ENCODE results near the gene TMEM132C.
"Not testable (repeated sequence)": the region's sequence is repeated elsewhere in the genome, so short reads cannot be mapped to it uniquely, and the experiment has no call there.

TMEM132C gene

DNA sequence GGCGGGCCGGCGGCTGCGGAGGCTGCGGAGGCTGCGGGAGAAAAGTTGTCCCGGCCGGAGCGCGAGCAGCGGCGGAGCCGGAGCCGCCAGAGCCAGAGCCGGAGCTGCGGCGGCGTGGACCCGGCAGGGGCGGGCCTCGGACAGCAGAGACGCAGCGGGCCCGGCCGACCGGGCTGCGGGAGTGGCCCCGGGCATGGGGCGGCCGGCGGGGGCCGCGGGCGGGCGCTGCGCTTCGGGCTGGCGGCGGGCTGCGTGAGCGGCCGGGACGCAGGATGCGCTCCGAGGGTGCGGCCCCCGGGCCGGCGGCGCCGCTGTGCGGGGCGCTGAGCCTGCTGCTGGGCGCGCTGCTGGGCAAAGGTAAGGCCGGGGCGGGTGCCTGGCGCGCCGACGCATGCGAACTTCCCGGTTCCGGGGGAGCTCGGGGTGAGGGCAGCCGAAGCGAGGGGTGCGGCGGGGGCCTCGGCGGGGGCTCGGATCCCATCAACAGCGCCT, at the start of gene TMEM132C:
TSS of gene TMEM132C (plus strand) at position 40 of the 492 bp plus-strand sequence. CDS start at position 273, 233 bp downstream.
- no peak for DNase-seq (ENCODE audit: low spot score)

DNA sequence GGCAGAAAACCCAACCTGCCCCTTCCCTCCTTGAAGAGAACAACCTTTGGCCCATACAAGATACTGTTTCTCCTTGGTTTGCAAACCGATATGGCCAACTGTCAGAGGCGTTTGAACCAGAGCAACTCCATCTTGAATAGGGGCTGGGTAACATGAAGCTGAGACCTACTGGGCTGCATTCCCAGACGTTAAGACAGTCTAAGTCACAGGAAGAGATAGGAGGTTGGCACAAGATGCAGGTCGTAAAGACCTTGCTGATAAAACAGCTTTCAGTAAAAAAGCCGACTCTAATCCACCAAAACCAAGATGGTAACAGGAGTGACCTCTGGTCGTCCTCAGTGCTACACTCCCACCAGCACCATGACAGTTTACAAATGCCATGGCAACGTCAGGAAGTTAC, 42.7 kb upstream of the TMEM132C start:
- no peak for DNase-seq (ENCODE audit: low spot score)

DNA sequence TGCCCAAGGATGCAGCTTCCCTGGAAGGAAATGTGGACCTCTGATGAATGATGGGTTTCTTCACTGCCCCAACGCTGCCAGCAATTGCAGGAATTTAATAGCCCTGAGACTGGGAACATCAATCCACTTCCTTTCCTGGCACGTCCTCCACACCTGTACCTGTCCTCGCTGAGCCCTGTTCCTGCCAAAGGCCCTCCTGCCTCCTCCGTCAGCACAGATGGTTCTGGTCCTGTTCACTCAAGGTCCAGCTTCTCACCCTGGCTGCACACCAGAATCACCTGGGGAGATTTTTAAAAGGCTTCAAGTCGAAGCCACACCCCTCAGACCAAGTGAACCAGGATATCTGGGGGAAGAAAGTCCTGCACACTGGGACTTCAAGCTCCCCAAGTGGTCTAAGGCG, 38.4 kb upstream of the TMEM132C start:
- DNase-seq (ENCODE audit: low spot score): no peak

DNA sequence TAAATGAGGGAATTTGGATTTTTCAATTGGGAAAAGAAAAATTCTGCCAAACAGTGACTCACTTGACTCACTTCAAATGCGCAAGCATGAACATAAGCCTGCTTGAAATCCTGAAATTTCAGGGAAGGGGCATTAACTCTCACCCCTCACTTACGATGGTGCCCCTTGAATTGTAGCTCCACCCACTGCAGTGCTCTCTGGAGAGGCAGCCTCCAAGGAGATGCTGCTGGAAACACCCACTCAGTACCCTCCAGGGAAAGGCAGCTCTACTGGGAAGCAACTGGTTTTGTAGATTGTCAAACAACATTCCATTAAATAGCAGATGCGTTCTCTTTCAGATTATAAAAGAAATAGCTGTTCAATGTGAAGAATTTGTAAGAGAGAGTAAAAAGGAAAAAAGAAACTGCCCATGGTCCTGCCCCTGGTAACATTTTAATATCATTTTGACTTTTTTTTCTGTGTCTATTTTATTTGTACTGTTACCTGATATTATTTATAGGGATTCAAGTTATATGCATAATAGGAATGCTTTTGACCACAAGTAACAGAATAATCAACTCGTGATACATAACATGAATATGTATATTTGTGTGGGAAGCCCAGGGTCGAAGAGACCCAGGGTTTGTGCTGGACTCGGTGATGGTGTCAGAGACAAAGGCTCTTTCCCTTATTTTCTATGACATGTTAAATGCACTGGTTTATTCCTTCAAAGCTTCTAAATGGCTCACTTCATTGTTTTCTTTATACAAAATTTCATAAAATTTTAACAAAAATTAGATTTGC, 31.1 kb upstream of the TMEM132C start:
- no peak for DNase-seq (ENCODE audit: low spot score)

DNA sequence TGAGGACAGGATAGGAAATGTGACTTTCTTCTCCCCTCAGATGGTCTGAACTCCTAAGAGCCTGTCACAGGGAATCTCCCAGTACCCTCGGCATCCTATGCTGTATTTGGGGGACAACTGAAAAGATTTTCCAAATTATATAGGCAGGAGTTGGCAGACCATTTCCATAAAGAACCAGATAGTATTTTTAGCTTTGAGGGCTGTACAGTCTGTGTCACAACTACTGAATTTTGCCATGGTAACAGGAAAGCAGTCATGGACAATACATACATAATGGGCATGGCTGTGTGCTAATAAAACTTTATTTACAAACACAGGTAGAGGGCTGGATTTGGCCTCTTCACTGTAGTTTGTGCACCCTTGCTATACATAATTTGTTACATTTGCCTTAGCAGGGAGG, 30.4 kb upstream of the TMEM132C start:
- no peak for DNase-seq (ENCODE audit: low spot score)

DNA sequence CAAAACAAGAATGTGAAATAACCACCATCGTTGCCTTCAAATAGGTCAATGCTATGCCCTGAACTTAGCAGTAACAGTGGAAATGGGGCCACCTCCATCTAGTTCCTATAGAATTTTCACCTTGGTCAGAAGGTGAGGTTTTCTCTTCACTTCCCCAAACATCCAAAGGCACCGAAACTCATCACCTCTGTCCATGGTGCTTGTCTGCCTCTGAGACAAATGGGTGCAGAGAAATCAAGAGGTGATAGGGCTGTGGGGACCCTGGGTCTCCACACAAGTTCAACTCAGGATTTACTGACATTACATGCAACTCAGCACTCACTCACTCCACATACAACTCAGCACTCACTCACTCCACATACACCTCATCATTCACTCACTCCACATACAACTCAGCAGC, 26.2 kb upstream of the TMEM132C start:
- no peak for DNase-seq (ENCODE audit: low spot score)

DNA sequence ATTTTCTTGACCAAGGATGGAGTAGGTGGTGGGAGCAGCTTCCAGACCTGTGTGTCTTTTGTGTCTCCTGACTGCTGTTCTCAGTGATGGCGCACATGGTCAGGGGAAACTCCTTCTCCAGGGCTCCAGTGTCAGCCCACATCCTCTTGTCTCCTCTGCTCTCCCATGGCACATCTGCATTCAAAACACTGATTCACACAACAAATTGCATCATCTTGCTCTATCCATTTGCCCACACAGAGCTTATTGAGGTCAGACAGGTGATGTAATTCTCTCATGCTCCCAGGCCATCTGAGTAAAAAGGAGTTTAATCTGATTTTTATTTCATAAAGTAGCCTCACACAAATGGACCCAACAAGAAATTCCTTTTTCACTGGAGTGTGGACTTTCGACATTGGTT, 21.8 kb upstream of the TMEM132C start:
- no peak for DNase-seq (ENCODE audit: low spot score)

DNA sequence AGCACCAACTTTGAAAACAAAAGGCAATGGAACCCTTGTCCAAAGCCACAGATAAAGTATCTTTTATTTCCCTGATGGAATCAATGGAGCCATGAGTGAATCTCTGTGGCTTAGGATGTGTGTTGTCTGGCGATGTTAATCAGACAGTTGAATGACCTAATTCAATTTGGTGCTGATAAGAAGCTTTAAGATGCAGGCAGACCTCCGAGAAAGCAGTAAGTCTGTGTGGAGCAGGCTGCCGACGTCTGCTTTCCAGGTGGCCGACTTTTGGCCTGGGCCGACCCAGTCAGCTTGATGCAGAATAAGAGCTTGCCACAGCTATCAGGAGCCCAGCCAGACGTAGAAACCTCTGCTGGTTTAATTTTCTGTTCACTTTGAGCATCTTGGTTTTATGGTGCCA, 21.1 kb upstream of the TMEM132C start:
- DNase-seq (ENCODE audit: low spot score): no peak

DNA sequence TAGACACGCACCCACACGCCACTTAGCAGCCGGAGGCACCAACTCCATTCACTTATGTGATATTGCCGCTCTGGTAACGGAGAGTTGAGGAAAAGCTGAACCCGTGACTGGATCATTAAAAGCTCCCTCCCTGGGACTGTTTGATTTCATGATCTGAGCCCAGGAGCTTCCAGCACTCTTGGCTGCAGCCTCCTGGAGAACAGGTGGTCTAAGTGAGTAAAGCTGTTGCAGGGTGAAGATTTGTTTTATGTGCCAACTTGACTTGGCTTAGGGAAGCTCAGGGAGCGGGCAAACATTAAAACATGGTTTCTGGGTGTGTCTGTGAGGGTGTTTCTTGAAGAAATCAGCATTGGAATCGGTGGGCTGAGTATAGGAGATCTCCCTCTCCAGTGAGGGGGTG, 16.9 kb upstream of the TMEM132C start:
- no peak for DNase-seq (ENCODE audit: low spot score)

DNA sequence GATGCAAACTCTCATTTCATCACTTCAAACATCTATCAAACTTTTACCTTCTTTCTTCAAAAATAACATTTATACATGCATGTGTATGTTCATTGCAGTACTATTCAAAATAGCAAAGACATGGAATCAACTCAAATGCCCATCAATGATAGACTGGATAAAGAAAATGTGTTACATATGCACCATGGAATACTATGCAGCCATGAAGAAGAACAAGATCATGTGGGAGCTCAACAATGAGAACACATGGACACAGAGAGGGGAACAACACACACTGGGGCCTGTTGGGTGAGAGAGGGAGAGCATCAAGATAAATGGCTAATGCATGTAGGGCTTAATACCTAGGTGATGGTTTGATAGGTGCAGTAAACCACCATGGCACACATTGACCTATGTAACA, 13.1 kb upstream of the TMEM132C start:
- DNase-seq (ENCODE audit: low spot score): not testable (repeated sequence)

DNA sequence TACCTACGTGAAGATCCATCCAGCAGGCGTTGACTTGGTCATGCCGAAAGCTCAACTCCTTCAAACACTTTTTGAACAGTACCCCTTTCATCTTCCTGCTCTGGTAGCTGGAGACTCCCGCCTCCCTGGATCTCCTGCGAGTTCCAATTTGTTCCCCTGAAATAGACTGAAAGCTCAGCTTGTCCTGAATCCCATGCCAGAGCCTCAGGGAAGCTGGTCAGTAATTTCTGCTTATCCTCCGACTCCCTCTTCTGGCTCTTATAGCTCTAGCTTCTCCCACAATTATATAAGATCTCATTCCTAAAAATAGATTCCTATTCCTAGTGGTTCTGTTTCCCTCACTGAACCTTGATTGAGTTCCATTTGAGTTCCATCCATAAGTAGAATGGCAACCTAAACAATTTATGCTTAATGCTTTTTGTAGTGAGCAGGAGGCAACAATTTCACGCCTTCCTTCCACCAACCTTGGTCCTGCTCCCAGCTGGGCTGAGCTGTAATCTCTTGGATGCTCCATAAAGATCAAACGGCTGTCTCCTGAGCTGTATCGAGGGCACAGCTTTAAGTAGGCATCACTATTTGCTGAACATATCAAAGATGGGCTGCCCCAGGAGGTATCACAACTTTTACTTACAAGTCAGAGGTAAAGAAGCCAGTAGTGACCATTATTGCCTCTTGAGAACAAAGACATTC, 8.0 kb upstream of the TMEM132C start:
- DNase-seq (ENCODE audit: low spot score): no peak

DNA sequence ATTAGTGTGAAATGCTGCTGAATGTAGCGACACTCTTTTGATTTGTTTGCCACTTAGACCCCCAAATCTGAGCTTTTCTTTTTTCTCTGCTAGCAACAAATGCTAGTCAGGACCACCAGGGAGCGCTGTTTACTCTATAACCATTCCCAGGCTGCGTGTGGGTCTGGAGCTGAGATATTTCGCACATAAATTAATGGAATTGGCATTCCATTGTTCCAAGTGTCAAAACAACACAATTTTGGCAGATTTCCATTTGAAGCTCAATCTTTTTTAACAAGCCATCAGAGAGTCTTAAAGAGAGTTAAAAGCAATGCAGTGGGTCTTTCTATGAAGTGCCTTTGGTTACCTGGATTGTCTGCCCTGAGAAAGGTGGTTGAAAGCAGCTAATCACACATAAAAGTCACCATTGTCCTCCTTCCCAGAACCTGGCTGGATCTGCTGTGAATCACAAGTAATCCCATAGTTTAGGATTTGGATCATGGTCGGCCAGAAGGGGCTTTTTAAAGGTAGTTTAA, 7.4 kb upstream of the TMEM132C start:
- DNase-seq (ENCODE audit: low spot score): peak; percentile 47

DNA sequence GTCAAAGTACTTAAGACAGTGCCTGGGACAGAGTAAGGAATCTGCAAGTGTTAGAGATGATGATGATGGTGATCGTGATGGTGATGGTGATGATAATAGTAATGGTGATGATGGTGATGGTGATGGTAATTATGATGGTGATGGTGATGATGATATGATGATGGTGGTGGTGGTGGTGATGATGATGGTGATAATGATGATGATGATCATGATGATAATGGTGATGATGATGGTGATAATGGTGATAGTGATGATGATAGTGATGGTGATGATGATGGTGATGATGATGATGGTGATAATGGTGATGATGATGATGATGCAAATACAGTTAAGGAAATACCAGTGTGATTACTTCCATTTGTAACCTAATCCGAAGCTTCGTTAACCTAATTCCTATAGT, 5.2 kb upstream of the TMEM132C start:
- no peak for DNase-seq (ENCODE audit: low spot score)

DNA sequence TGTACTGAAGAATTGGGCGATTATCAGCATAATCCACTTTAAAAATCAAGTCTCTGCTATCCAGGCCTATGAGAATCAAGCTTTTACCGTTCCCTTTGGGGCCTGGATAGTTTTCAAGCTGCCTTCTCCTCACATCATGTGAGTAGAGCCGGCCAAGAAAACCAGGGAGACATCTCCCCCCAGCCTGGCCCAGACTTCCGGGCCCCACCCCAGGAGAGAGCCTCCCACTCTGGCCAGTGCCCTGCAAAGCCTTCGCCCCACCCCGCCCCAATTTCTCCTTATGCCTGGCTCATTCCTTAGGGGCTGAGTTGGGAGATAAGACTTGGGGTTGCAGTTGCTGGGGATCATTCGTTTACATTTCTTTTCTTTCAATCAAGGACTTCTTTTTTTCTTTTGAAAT, 1.4 kb upstream of the TMEM132C start:
- no peak for DNase-seq (ENCODE audit: low spot score)

DNA sequence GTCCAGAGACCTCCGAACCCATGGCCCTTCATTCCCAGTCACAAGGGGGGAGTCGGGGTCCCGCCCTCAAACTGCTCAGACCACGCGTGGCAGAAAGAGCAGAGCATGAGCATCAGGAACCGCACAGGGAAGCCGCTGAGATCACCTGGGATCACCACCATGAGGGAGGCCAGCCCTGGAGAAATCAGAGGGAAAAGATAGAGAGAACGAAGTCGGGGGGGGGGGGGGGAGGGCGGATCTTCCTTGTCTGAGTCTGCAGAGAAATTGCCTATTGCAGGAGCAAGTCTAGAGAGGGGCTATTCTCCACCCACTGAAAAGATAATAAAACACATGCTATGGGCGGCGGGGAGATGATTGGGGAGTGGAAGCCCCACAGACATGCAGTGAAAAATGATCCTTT, 884 bp upstream of the TMEM132C start:
- no peak for DNase-seq (ENCODE audit: low spot score)

DNA sequence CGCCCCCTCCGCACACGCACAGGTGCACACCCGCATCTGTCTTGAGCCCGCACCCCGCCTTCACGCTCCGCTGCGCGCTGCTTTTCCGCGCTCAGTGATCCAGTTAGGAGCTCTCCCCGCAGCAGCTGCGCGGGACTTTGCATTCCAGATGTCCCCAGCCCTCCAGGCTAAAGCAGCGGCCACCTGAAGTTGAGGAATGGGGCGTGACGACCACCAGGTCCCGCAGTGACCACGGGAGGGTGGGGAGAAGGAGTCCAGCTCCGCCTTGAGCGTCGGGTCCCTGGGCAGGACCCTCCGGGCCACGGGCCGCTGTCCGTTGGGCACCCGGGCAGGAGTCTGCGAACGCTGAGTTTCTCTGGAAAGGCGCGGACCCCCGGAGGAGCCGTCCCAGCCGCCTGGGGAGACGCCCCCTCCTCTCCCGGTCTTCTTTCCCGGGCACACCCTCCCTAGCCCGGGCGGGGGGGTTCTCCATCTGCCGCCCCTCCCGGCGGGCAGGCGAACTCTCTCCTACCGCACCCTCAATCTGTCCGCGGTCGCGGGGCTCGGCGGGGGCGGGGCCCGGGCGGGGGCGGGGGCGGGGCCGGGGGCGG, 334 bp upstream of the TMEM132C start:
- DNase-seq (ENCODE audit: low spot score): no peak

DNA sequence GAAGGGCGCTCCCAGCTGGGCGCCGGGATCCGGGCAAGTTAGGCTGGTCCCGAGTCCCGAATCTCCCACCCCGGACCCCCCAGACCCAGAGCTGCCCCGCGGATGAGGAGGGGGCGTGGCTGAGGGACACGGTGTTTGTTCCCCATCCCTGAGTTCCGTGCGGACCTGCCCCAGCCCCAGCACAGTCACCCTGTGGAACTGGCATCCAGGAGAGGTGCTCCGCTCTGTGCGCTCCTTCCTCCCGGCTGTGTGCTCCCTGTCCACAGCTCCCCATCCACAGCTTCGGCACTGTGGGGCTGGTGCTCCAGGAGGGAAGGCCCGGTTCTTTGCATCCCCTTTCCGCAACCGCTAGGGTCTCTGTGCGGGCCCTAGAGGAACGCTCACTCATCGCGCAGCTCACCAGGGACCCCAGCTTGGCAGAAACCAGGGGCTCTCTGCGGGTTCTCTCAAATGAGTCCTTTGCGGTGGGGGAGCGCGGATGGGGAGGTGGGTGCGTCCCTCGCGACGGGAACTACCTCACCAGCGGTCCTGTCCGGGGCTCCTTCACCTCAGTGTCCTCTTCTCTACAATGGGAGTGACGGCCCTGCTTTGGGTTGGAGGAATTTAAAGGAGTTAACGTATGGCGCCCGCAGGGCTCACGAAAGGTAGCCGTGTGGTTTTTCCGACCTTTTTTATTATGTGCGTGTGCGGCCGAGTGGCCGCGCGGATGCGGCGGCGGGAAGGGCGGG, 845 bp downstream of the TMEM132C start:
- no peak for DNase-seq (ENCODE audit: low spot score)

DNA sequence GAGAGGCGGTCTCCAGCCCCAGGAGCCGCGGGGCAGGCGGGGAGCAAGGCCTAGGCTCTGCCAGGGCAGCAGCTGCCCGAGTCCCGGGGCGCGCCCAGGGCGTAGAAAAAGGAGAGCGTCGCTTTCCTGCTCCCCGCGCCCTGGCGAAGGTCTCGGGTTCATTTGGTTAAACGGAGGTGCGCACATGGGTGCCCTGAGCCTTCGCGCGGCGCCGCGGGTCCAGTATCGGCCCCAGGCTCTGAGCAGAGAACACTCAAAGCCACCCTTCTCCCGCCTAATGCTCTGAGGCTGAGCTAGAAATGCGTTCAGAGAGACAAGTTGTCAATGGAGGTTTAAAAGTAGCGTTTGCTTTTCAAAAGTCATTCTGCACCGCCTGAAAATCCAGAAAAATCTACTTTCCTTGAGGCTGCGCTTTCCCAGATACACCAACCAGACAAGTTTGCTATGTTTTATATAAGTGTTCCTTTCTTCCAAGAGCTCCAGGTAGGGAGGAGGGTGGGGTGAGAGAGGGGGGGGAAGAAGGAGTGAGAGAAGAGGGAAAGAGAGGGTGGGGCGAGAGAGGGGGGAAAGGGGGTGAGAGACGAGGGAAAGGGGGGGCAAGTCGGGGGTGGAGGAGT, 1.5 kb downstream of the TMEM132C start:
- no peak for DNase-seq (ENCODE audit: low spot score)

DNA sequence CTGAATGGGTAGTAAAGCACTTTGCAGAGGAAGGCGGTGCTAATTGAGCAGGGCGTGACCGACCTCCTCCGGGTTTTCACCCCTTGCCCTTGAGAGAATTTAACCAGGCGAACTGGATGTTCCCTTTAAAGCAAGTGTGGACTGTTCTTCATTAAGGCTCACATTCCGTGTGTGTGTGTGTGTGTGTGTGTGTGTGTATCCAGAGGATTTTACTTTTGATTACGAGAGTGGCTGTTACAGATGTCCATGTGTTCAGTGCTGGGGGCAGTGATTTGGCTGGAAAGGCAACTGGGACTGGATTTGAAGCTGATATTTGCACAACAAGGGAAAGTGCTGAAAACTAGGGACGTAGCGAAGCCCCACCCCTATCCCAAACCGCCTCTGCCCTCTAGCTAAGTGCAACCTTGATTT, 2.2 kb downstream of the TMEM132C start:
- DNase-seq (ENCODE audit: low spot score): no peak

DNA sequence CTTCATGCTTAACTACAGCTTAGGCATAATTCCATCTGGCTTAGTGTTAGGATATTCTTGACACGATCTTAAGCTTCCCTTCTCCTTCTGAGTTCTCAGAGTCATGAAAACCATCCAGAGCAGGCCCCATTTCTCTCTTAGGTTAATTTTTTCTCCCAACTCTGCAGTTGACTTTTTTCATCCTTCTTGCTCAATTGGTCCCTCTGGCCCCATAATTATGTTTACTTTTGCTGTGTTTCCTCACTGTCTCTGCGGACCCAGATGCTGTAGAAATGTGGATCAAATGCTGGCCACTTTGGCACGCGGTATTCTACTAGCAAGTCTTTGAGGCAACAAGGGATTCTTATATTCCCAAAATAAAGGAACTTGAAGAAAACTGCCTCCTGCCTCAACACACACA, 9.5 kb downstream of the TMEM132C start:
- no peak for DNase-seq (ENCODE audit: low spot score)

DNA sequence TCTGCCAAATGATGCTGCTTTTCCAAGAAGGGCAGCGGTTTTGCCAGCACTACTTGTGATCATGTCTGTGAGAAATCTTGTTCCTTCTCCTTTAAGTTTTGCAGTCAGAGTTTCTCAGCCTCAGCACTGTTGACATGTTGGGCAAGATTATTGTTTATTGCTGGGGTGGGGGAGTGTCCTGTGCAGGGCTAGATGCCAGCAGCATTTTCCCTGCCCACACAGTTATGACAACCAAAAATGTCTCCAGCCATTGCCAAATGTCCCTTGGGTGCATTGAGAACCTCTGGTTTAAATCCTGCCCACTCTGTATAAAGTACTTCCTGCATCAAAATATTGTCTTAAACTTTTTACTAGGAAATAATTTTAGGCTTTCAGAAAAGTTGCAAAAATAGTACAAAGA, 20.0 kb downstream of the TMEM132C start:
- DNase-seq (ENCODE audit: low spot score): no peak

DNA sequence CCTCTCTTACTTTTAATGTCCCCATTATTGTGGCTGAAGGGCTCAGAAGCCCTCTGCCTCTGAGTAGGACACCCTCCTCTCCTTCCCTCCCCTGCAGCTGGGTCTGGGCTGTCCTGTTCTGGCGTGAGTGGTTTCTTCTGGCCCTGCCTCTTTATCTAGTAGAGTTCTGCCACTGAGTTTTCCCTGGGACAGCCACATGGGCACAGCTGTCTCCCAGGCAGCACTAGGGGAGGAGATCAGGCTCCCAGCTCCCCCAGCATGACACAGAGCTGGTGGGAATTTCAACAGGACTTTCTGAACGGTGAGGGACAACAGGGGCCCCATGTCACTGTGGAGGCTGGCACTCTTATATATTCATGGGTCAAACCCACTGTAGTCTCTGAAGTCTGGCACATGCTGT, 21.4 kb downstream of the TMEM132C start:
- no peak for DNase-seq (ENCODE audit: low spot score)

Data from RKO (cell line).